ENCODE results near the gene CDC42BPG.

The CDC42BPG gene

GRCh38 chr11:64864473-64865285 is 20.2 kb upstream of the CDC42BPG start:
- DNase-seq (ENCODE audit: low read depth in 1 of 2, low spot score in 1 of 2) = no peak

GRCh38 chr11:64864135-64864472 is 19.7 kb upstream of the CDC42BPG start:
- no peak for DNase-seq (ENCODE audit: low read depth in 1 of 2, low spot score in 1 of 2)

- DNase-seq (ENCODE audit: low read depth in 1 of 2, low spot score in 1 of 2) = no peak
These were observed 19.1 kb upstream of the CDC42BPG start for GRCh38 chr11:64863391-64864060.

- no peak for DNase-seq (ENCODE audit: low read depth in 1 of 2, low spot score in 1 of 2)
These were observed 18.5 kb upstream of the CDC42BPG start for GRCh38 chr11:64862987-64863390.

GRCh38 chr11:64861227-64861975 is 16.9 kb upstream of the CDC42BPG start:
- no peak for DNase-seq (ENCODE audit: low read depth in 1 of 2, low spot score in 1 of 2)

- DNase-seq (ENCODE audit: low read depth in 1 of 2, low spot score in 1 of 2) = no peak
These were observed 15.3 kb upstream of the CDC42BPG start for GRCh38 chr11:64859542-64860414.

GRCh38 chr11:64858467-64859263 is 14.2 kb upstream of the CDC42BPG start:
- DNase-seq (ENCODE audit: low read depth in 1 of 2, low spot score in 1 of 2) = no peak

- DNase-seq (ENCODE audit: low read depth in 1 of 2, low spot score in 1 of 2) = no peak
These were observed 13.0 kb upstream of the CDC42BPG start for GRCh38 chr11:64857485-64857884.

GRCh38 chr11:64856382-64857227 is 12.2 kb upstream of the CDC42BPG start:
- DNase-seq (ENCODE audit: low read depth in 1 of 2, low spot score in 1 of 2) = no peak

GRCh38 chr11:64855596-64856304 is 11.3 kb upstream of the CDC42BPG start:
- no peak for DNase-seq (ENCODE audit: low read depth in 1 of 2, low spot score in 1 of 2)

GRCh38 chr11:64854534-64855502 is 10.4 kb upstream of the CDC42BPG start:
- DNase-seq (ENCODE audit: low read depth in 1 of 2, low spot score in 1 of 2) = no peak

GRCh38 chr11:64854157-64854533 is 9.7 kb upstream of the CDC42BPG start:
- no peak for DNase-seq (ENCODE audit: low read depth in 1 of 2, low spot score in 1 of 2)

GRCh38 chr11:64853709-64854108 is 9.3 kb upstream of the CDC42BPG start:
- no peak for DNase-seq (ENCODE audit: low read depth in 1 of 2, low spot score in 1 of 2)

GRCh38 chr11:64852804-64853509 is 8.5 kb upstream of the CDC42BPG start:
- no peak for DNase-seq (ENCODE audit: low read depth in 1 of 2, low spot score in 1 of 2)

GRCh38 chr11:64851831-64852351 is 7.4 kb upstream of the CDC42BPG start:
- no peak for DNase-seq (ENCODE audit: low read depth in 1 of 2, low spot score in 1 of 2)

GRCh38 chr11:64850979-64851567 is 6.6 kb upstream of the CDC42BPG start:
- no peak for DNase-seq (ENCODE audit: low read depth in 1 of 2, low spot score in 1 of 2)
